ENCODE results near the gene BMS1. TPM values are rescaled to one million over a fixed set of nuclear protein-coding genes. Genes with fewer than 3 reads are reported as not detected.
"Not testable (repeated sequence)": the region's sequence is repeated elsewhere in the genome, so short reads cannot be mapped to it uniquely, and the experiment has no call there.

BMS1 gene
- total RNA-seq, 4 donors from 2014 or later, result 18.7 to 26.5 (median 21.7) TPM

DNA sequence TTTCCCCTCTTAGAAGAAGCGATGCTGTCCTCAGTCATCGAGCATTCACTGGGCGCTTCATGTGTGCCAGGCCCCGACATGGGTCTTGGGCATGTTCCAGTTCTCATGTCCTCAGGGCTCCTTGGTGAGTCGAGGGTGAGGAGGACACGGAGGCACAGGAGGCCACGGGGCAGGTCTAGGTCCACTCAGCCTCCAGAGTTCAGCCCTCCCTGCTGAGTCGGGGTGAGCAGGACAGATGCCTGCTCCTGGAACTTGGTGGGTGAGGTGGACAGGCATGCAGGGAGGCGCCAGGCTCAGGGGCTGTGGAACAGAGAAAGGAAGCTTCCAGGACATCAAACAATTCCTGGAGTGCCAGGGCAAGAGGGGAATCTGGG, 87.4 kb downstream of the BMS1 start:
- no peak for ATAC-seq
- no peak for TF ChIP-seq POLR2A (IDR thresholded peaks at IDR 0.05)
- TF ChIP-seq, protein P1, sequence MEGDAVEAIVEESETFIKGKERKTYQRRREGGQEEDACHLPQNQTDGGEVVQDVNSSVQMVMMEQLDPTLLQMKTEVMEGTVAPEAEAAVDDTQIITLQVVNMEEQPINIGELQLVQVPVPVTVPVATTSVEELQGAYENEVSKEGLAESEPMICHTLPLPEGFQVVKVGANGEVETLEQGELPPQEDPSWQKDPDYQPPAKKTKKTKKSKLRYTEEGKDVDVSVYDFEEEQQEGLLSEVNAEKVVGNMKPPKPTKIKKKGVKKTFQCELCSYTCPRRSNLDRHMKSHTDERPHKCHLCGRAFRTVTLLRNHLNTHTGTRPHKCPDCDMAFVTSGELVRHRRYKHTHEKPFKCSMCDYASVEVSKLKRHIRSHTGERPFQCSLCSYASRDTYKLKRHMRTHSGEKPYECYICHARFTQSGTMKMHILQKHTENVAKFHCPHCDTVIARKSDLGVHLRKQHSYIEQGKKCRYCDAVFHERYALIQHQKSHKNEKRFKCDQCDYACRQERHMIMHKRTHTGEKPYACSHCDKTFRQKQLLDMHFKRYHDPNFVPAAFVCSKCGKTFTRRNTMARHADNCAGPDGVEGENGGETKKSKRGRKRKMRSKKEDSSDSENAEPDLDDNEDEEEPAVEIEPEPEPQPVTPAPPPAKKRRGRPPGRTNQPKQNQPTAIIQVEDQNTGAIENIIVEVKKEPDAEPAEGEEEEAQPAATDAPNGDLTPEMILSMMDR (IDR thresholded peaks at IDR 0.05 in 4 of 5, conservative IDR thresholded peaks at IDR 0.05 in 1 of 5), result no peak
- no peak overlapping the region for H3K4me3 ChIP-seq
- in situ Hi-C loops (cut with MboI; ENCODE audit: low sequenced_read_pairs in 4 of 4), result loop anchor here (10.0 to 25.0 kb wide), 3 partner anchors 225 to 242 kb away; no protein-coding TSS in a partner anchor
- H3K27ac ChIP-seq, result no peak overlapping the region
- DNase-seq, result no peak
- peaks cover 7 to 8% of the 10 kb centered on the region in 2 donors for H3K4me1 ChIP-seq
- H3K9me3 ChIP-seq, result no peaks in the 10 kb centered on the region
- peaks cover 0 to 10% (median 10%) of the 10 kb centered on the region in 3 donors for H3K27me3 ChIP-seq
- H3K36me3 ChIP-seq, result no peaks in the 10 kb centered on the region
- intact Hi-C loops (cut with DNase I; ENCODE audit: low total_unique reads), result no loop called here

GRCh38 chr10:42871138-42871641, 88.6 kb downstream of the BMS1 start:
- H3K27me3 ChIP-seq; H3K36me3 ChIP-seq; H3K9me3 ChIP-seq; ATAC-seq; H3K27ac ChIP-seq; DNase-seq; H3K4me1 ChIP-seq; H3K4me3 ChIP-seq; intact Hi-C loops (cut with DNase I; ENCODE audit: low total_unique reads): not testable (repeated sequence)
- in situ Hi-C loops (cut with MboI; ENCODE audit: low sequenced_read_pairs in 4 of 4), result loop anchor here (10.0 to 25.0 kb wide), 3 partner anchors 224 to 241 kb away; no protein-coding TSS in a partner anchor

- H3K27ac ChIP-seq, result no peak overlapping the region
- in situ Hi-C loops (cut with MboI; ENCODE audit: low sequenced_read_pairs in 4 of 4), result loop anchor here (10.0 to 25.0 kb wide), 3 partner anchors 223 to 240 kb away; no protein-coding TSS in a partner anchor
- no peaks in the 10 kb centered on the region for H3K9me3 ChIP-seq
- TF ChIP-seq, protein P1 (IDR thresholded peaks at IDR 0.05 in 4 of 5, conservative IDR thresholded peaks at IDR 0.05 in 1 of 5), result no peak
- no peak for TF ChIP-seq POLR2A (IDR thresholded peaks at IDR 0.05)
- no peak overlapping the region for H3K4me3 ChIP-seq
- intact Hi-C loops (cut with DNase I; ENCODE audit: low total_unique reads), result no loop called here
- DNase-seq, result no peak
- H3K4me1 ChIP-seq, result peaks cover 3 to 8% of the 10 kb centered on the region in 2 donors
- H3K27me3 ChIP-seq, result no peaks in the 10 kb centered on the region
- no peak for ATAC-seq
- H3K36me3 ChIP-seq, result no peaks in the 10 kb centered on the region
Measured at GRCh38 chr10:42871823-42872222, 89.2 kb downstream of the BMS1 start.

DNA sequence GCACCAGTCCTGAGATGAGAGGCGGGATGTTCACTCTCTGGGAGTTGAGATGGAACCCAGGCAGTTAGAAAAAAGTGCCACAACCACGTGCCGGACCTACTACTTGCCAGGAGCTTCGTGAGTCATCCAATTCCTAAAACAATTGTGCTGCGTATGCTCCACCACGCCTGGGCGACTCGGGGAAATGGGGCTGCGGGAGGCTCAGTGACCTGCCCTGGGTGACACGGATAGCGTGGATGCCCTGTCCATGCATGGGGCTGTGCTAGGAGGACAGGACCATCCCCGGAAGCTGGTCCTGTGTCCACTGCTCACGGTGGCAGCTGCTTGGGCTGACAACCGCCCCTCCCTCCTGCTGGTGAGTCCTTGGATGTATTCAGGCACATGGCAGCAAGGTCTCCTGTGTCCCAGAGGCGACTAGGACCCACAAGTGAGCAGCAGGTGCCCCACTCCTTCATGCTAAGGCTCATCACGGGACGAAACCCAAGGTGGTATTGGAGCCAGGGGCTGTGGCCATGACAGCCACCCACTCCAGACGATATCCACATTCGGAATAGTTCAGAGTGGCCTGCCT, 90.4 kb downstream of the BMS1 start:
- peaks cover 0 to 4% of the 10 kb centered on the region in 2 donors for H3K4me1 ChIP-seq
- intact Hi-C loops (cut with DNase I; ENCODE audit: low total_unique reads), result no loop called here
- ATAC-seq (no peak), DNase-seq (no peak)
- H3K4me3 ChIP-seq, result no peak overlapping the region
- H3K27ac ChIP-seq, result no peak overlapping the region
- H3K27me3 ChIP-seq, result no peaks in the 10 kb centered on the region
- in situ Hi-C loops (cut with MboI; ENCODE audit: low sequenced_read_pairs in 4 of 4), result loop anchor here (10.0 to 25.0 kb wide), 3 partner anchors 222 to 239 kb away; no protein-coding TSS in a partner anchor
- TF ChIP-seq, protein P1 (IDR thresholded peaks at IDR 0.05 in 4 of 5, conservative IDR thresholded peaks at IDR 0.05 in 1 of 5), result no peak
- no peak for TF ChIP-seq POLR2A (IDR thresholded peaks at IDR 0.05)
- no peaks in the 10 kb centered on the region for H3K9me3 ChIP-seq
- no peaks in the 10 kb centered on the region for H3K36me3 ChIP-seq

DNA sequence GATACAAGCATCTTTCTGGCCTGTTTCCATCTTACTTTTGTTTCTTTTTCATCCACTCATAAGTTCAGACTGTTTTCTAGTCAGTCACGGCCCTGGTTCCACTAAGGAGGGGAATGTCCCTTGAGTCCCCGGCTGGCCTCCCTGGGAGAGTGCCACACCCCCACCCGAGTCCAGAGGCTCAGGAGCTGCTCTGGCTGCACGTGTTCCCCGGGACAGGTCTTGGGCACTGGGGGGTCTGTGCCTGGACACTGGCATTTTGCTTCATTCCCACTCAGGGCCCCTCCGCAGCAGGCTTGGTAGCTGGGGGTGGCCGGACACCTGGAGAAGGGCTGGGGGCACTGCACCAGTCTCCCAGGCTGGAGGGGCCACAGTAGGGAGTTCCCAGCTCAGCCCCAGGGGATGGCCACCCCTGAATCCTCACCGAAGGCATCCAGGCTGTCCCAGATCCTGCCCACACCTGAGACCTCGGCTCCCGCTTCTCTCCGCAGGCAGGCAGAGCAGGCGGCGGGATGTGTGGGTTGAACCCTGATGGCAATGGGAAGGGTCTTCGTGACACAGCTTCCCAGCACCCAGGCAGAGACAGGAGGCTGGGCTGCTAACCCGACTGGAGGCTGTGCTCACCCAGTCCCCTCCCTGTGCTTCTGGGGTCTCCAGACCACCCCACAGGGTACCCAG, 92.3 kb downstream of the BMS1 start:
- Histone ChIP-seq H3K36me3 (no peaks in the 10 kb centered on the region), H3K4me3 (no peak overlapping the region), H3K9me3 (no peaks in the 10 kb centered on the region), H3K27ac (no peak overlapping the region), H3K4me1 (peaks cover 0 to 4% of the 10 kb centered on the region in 2 donors), H3K27me3 (no peaks in the 10 kb centered on the region)
- DNase-seq (no peak), ATAC-seq (no peak)
- TF ChIP-seq POLR2A (IDR thresholded peaks at IDR 0.05), result no peak
- TF ChIP-seq, protein P1 (IDR thresholded peaks at IDR 0.05 in 4 of 5, conservative IDR thresholded peaks at IDR 0.05 in 1 of 5), result no peak
- intact Hi-C loops (cut with DNase I; ENCODE audit: low total_unique reads), result no loop called here
- in situ Hi-C loops (cut with MboI; ENCODE audit: low sequenced_read_pairs in 4 of 4), result loop anchor here (10.0 to 25.0 kb wide), 3 partner anchors 220 to 237 kb away; no protein-coding TSS in a partner anchor
